ENCODE results near the gene LYZL2. TPM values are rescaled to one million over a fixed set of nuclear protein-coding genes. Genes with fewer than 3 reads are reported as not detected.
"Not testable (repeated sequence)": the region's sequence is repeated elsewhere in the genome, so short reads cannot be mapped to it uniquely, and the experiment has no call there.

The LYZL2 gene
- not detected in 2 replicates for total RNA-seq (2022)
- Bru-seq, nascent RNA, result percentile 8 among the genes with signal in this experiment
- BruChase-seq, experiment 1, labeled RNA remaining after a 6-hour chase, result not detected
- BruChase-seq, experiment 2, labeled RNA remaining after a 2-hour chase, result not detected
- long read RNA-seq, result 0 reads

DNA sequence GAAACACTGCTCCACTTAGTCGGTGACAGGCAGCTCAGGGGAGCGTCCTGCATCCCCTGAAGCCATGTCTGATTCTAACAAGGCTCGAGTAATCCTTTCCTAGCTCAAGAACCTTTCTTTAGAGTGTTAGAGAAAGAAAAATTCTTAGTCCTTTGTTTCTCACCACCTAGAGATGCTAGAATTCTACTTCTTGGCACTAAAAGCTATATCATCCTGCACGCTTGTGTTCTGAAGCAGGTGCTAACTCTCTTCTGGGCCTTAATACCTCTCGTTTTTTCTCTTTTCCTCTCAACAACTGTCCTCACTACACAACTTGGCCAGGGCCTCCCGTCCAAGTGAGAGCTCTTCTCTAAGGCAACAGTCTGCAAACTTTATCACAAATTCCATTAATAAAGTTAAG lies at the start of gene LYZL2:
Gene LYZL2, minus strand, starts transcription at position 101 of the 400 bp plus-strand sequence. CDS start 2,838 bp downstream, outside the sequence.
- intact Hi-C loops (cut with micrococcal nuclease), result no loop called here
- Mint-ChIP-seq H3K4me1 (ENCODE audit: insufficient read depth, unreplicated experiment) (no peaks in the 10 kb centered on the region), H3K4me3 (ENCODE audit: unreplicated experiment) (no peak within 1 kb of the TSS), H3K27ac (ENCODE audit: low read depth, unreplicated experiment) (no peak within 1 kb of the TSS), H3K9me3 (ENCODE audit: unreplicated experiment) (no peaks in the 10 kb centered on the region), H3K36me3 (ENCODE audit: insufficient read depth, unreplicated experiment) (peaks cover 8% of the 10 kb centered on the region), H3K27me3 (ENCODE audit: insufficient read depth, unreplicated experiment) (no peaks in the 10 kb centered on the region)
- POLR2A ChIA-PET, result interaction anchor here (1.5 kb wide), 1 partner anchor 10 kb away, joined by 7 read pairs; no protein-coding TSS in a partner anchor
- CTCF ChIA-PET, result interaction anchor here (0.6 to 3.1 kb wide), 3 partner anchors 10 to 1153 kb away, joined by 3 to 11 read pairs (median 5); no protein-coding TSS in a partner anchor
- no peak for DNase-seq (ENCODE audit: unreplicated experiment)
- TF ChIP-seq, protein P1, sequence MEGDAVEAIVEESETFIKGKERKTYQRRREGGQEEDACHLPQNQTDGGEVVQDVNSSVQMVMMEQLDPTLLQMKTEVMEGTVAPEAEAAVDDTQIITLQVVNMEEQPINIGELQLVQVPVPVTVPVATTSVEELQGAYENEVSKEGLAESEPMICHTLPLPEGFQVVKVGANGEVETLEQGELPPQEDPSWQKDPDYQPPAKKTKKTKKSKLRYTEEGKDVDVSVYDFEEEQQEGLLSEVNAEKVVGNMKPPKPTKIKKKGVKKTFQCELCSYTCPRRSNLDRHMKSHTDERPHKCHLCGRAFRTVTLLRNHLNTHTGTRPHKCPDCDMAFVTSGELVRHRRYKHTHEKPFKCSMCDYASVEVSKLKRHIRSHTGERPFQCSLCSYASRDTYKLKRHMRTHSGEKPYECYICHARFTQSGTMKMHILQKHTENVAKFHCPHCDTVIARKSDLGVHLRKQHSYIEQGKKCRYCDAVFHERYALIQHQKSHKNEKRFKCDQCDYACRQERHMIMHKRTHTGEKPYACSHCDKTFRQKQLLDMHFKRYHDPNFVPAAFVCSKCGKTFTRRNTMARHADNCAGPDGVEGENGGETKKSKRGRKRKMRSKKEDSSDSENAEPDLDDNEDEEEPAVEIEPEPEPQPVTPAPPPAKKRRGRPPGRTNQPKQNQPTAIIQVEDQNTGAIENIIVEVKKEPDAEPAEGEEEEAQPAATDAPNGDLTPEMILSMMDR (IDR thresholded peaks at IDR 0.05; ENCODE audit: unreplicated experiment), result no peak
- BruUV-seq (replicated peaks), result no TSS peak

DNA sequence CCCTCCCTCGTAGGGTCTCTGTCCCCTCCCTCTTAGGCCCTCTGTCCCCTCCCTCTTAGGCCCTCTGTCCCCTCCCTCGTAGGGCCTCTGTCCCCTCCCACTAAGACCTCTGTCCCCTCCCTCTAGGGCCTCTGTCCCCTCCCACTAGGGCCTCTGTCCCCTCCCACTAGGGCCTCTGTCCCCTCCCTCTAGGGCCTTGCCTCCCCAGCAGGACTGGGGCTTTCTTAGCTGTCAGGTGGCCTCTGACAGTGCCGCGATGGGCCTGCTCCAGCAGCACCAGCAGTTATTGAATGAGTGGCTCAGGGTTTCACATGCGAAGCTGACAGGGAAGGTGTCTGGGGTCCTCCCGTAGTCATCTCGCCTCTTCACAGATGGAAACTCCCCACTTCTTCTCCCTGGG lies 48.1 kb upstream of the LYZL2 start:
- H3K9me3 Mint-ChIP-seq (ENCODE audit: unreplicated experiment); H3K4me1 Mint-ChIP-seq (ENCODE audit: insufficient read depth, unreplicated experiment); DNase-seq (ENCODE audit: unreplicated experiment); intact Hi-C loops (cut with micrococcal nuclease); H3K4me3 Mint-ChIP-seq (ENCODE audit: unreplicated experiment); H3K36me3 Mint-ChIP-seq (ENCODE audit: insufficient read depth, unreplicated experiment); BruUV-seq (replicated peaks); CTCF ChIA-PET; H3K27me3 Mint-ChIP-seq (ENCODE audit: insufficient read depth, unreplicated experiment); H3K27ac Mint-ChIP-seq (ENCODE audit: low read depth, unreplicated experiment); POLR2A ChIA-PET: not testable (repeated sequence)

DNA sequence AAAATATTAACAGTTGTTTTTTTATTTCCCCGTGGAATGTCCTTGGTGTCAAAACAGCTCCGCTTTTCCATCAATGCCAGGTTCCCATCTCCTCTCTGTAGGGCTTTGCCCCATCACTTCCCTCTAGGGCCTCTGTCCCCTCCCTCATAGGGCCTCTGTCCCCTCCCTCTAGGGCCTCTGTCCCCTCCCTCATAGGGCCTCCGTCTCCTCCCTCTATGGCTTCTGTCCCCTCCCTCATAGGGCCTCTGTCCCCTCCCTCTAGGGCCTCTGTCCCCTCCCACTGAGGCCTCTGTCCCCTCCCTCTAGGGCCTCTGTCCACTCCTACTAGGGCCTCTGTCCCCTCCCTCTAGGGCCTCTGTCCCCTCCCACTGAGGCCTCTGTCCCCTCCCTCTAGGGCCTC lies 47.6 kb upstream of the LYZL2 start:
- H3K27me3 Mint-ChIP-seq (ENCODE audit: insufficient read depth, unreplicated experiment); H3K9me3 Mint-ChIP-seq (ENCODE audit: unreplicated experiment); POLR2A ChIA-PET; CTCF ChIA-PET; DNase-seq (ENCODE audit: unreplicated experiment); H3K36me3 Mint-ChIP-seq (ENCODE audit: insufficient read depth, unreplicated experiment); intact Hi-C loops (cut with micrococcal nuclease); H3K4me1 Mint-ChIP-seq (ENCODE audit: insufficient read depth, unreplicated experiment); BruUV-seq (replicated peaks); H3K4me3 Mint-ChIP-seq (ENCODE audit: unreplicated experiment); H3K27ac Mint-ChIP-seq (ENCODE audit: low read depth, unreplicated experiment): not testable (repeated sequence)

DNA sequence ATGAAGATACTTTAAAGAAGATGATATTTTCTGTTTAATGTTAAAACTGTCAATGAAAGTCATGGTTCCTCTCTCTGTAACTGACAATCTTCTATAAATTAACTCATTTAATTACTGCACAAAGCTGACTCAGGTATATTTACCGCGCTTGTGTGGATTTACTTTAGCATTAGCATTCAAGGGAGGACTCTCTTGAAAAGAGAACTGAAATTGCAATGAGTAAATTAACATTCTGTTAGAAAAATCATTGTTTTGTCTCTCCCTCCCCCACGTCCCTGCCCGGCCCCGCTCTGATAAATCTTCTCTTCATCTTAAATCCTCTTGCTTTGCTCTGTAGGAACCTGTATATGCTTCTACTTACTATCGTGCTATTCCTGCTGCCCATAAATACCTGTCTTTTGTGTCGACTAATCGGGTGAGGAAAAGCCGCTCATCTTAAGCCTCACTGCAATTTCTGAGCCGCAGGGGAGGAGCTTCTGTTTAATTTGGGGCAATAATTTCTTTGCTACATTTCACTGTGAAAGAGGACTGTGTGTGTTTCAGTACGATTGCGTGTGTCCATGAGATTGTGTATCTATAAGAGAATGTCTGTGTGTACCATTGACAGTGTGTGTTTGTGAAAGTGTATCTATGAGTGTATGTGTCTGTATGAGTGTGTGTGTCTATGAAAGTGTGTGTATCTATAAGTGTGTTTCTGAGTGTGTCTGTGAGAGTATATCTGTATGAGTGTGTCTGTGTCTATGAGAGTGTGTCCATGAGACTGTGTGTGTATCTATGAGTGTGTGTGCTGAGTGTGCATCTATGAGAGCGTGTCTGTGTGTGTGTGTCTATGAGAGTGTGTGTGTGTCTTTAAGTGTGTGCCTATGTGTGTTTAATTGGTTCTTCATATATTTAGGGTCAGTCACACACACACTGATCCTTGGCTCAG lies 46.5 kb upstream of the LYZL2 start:
- DNase-seq (ENCODE audit: unreplicated experiment), result no peak
- Mint-ChIP-seq H3K27me3 (ENCODE audit: insufficient read depth, unreplicated experiment) (no peaks in the 10 kb centered on the region), H3K4me3 (ENCODE audit: unreplicated experiment) (no peak overlapping the region), H3K27ac (ENCODE audit: low read depth, unreplicated experiment) (no peak overlapping the region), H3K4me1 (ENCODE audit: insufficient read depth, unreplicated experiment) (no peaks in the 10 kb centered on the region), H3K9me3 (ENCODE audit: unreplicated experiment) (peaks cover 7% of the 10 kb centered on the region), H3K36me3 (ENCODE audit: insufficient read depth, unreplicated experiment) (no peaks in the 10 kb centered on the region)
- intact Hi-C loops (cut with micrococcal nuclease), result no loop called here
- no TSS peak for BruUV-seq (replicated peaks)
- POLR2A ChIA-PET, result no interaction called here
- TF ChIP-seq, protein P1 (IDR thresholded peaks at IDR 0.05; ENCODE audit: unreplicated experiment), result no peak
- CTCF ChIA-PET, result no interaction called here

DNA sequence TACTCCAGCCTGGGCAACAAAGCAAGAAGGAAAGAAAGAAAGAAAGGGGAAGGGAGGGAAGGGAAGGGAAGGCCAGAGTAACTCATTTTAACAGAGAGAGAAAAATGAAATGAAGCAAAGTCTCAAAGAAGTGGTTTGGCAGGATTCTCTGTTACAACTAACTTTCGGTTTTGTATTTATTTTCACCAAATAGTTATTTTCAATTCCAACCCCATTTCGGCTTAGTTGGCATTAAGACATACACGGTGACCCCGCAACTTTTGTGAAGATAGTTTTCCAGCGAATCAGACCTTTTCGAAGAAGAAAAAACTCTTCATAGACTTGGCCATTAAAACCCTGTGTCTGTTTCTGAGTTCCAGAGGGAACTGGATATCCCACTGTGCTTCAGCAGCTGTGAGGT lies 45.2 kb upstream of the LYZL2 start:
- DNase-seq (ENCODE audit: unreplicated experiment), result no peak
- Mint-ChIP-seq H3K4me1 (ENCODE audit: insufficient read depth, unreplicated experiment) (no peaks in the 10 kb centered on the region), H3K9me3 (ENCODE audit: unreplicated experiment) (peaks cover 7% of the 10 kb centered on the region), H3K27ac (ENCODE audit: low read depth, unreplicated experiment) (no peak overlapping the region), H3K36me3 (ENCODE audit: insufficient read depth, unreplicated experiment) (no peaks in the 10 kb centered on the region), H3K4me3 (ENCODE audit: unreplicated experiment) (no peak overlapping the region), H3K27me3 (ENCODE audit: insufficient read depth, unreplicated experiment) (no peaks in the 10 kb centered on the region)
- intact Hi-C loops (cut with micrococcal nuclease), result no loop called here
- no TSS peak for BruUV-seq (replicated peaks)
- CTCF ChIA-PET, result no interaction called here
- POLR2A ChIA-PET, result no interaction called here
- TF ChIP-seq, protein P1 (IDR thresholded peaks at IDR 0.05; ENCODE audit: unreplicated experiment), result no peak

DNA sequence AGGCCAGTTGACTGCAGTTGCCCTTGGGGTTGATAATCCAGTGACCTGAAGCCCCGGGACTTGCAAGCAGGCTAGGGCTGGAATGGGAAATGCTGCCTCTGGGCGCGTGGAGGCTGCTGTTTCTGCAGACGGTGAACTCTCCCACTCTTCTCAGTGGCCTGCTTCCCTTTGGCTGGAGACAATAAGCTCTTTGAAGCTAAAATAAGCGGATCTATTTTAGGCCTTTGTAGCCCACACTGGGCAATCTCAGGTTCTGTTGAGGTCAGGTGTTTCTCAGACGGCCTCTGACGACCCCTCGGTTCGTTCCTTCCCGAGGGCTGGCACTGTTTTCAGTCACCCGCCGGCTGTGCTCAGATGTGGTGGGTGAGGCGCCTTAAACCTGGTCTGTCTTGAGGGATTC lies 43.7 kb upstream of the LYZL2 start:
- H3K4me3 Mint-ChIP-seq (ENCODE audit: unreplicated experiment); DNase-seq (ENCODE audit: unreplicated experiment); intact Hi-C loops (cut with micrococcal nuclease); POLR2A ChIA-PET; H3K27me3 Mint-ChIP-seq (ENCODE audit: insufficient read depth, unreplicated experiment); BruUV-seq (replicated peaks); H3K9me3 Mint-ChIP-seq (ENCODE audit: unreplicated experiment); H3K27ac Mint-ChIP-seq (ENCODE audit: low read depth, unreplicated experiment); H3K36me3 Mint-ChIP-seq (ENCODE audit: insufficient read depth, unreplicated experiment); H3K4me1 Mint-ChIP-seq (ENCODE audit: insufficient read depth, unreplicated experiment): not testable (repeated sequence)
- CTCF ChIA-PET, result interaction anchor here (0.7 kb wide), 1 partner anchor 82 kb away, joined by 3 read pairs; no protein-coding TSS in a partner anchor

DNA sequence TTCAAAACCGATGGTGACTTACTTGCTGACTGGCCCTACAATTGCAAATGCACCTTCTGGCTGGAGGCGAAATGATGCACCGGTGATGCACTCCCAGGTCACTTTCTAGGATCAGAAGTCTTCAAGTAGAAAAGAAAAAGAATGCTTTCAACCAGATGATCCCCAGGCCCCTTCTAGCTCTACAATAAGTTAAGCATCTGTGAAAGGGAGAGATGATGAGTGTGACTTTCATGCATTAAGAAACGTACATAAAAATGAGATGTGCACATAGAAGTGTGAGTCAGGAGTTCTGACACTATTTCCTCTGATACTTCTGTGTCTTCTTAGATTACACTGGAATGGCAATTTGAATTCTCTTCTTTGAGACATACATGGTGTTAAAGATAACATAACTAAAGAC lies 42.8 kb upstream of the LYZL2 start:
- not testable (repeated sequence) for H3K27me3 Mint-ChIP-seq (ENCODE audit: insufficient read depth, unreplicated experiment); BruUV-seq (replicated peaks)
- CTCF ChIA-PET, result interaction anchor here (1.9 kb wide), 1 partner anchor 34 kb away, joined by 7 read pairs; no protein-coding TSS in a partner anchor

More for the DNA sequence above, 42.8 kb upstream of the LYZL2 start:
- POLR2A ChIA-PET; intact Hi-C loops (cut with micrococcal nuclease); H3K9me3 Mint-ChIP-seq (ENCODE audit: unreplicated experiment); DNase-seq (ENCODE audit: unreplicated experiment); H3K27ac Mint-ChIP-seq (ENCODE audit: low read depth, unreplicated experiment); H3K4me1 Mint-ChIP-seq (ENCODE audit: insufficient read depth, unreplicated experiment); H3K4me3 Mint-ChIP-seq (ENCODE audit: unreplicated experiment); H3K36me3 Mint-ChIP-seq (ENCODE audit: insufficient read depth, unreplicated experiment): not testable (repeated sequence)

Measured in MCF 10A (cell line).